HG03064 (cell line): ENCODE measurements around the gene AAK1.
"Not testable (repeated sequence)": the region's sequence is repeated elsewhere in the genome, so short reads cannot be mapped to it uniquely, and the experiment has no call there.

Source experiments
- ATAC-seq: cut with Tn5 transposase; IDR thresholded peaks from one replicate; pipeline ENCODE4 v1.9.1; 2021; ENCODE audit warnings: low read depth; ENCODE audit not compliant: unreplicated experiment

Gene AAK1

DNA sequence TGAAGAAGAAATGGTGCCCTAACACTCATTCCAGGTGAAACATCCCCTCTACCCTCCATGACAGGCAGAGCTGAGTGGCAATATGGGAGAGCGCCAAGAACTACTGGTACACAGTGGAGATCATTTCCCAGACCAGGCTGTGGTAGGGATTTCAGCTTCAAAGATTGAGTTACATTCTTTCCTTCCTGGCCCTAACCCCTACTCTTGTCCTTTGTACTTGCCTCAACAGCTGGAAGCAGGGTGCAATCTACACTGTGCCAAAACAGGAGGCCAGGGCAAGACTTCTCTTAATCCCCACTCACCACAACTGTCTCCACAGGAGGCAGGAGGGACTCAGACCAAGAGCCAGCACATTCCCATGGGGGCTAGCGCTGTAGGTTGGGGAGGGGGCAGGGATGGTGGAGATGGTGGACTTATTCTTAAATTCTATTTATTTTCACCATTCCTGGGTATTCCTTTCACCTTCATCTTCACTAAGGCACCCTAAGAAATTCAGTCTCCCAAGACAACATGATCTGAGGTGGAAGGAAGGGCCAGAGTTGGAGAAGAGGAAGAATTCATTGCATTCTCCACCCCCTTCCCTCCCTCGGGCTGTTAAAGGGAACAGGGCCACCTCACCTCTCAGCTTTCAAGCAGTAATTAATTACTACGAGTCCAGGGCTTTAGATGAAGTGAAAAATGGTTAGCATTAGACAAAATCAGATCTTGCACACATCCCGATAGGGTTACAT, 65.9 kb downstream of the AAK1 start:
- no peak for ATAC-seq

DNA sequence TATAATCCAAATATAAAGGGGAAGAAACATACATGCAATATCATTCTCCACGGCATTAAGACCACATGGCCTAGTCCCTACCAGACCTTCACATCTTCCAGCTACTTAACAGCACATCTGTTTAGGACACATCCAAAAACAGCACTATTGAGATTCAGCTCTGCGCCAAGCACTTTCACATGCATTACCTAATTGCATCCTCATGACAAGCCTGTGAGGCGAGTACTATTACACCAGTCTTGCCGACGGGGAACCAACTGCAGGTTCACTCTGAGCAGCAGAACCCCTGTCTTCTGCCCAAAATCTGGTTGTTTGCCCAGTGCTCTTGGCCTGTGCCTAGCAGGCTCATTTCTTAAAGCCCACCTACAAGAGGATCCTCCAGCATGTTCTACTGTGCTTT, 66.7 kb downstream of the AAK1 start:
- ATAC-seq = no peak

DNA sequence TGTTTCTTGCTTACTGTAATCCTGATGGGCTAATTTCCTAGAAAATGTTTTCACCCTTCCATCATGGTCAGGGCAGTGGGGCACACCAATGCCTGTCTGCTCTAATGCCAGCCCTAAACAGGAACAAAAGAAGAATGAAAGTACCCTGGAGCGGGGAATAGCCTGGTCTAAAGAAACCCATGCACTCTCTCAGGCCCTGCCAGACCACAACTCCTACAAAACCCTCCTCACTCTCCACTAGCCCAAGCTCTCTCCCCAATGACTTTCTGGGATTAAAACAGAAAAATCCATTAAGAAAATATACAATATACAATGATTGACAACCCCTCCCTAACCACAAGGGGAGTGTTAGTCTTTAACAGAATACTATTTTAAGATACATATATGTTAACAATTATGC, 67.6 kb downstream of the AAK1 start:
- ATAC-seq = no peak

DNA sequence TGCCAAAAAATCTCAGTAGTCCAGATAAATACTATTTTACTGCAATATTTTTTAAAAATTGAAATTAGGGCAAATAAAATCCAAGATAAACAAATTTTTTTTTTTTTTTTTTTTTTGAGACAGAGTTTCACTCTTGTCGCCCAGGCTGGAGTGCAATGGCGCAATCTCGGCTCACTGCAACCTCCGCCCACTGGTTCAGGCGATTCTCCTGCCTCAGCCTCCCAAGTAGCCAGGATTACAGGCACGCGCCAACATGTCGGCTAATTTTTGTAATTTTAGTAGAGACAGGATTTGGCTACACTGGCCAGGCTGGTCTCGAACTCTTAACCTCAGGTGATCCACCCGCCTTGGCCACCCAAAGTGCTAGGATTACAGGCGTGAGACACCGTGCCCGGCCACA, 68.2 kb downstream of the AAK1 start:
- not testable (repeated sequence) for ATAC-seq

DNA sequence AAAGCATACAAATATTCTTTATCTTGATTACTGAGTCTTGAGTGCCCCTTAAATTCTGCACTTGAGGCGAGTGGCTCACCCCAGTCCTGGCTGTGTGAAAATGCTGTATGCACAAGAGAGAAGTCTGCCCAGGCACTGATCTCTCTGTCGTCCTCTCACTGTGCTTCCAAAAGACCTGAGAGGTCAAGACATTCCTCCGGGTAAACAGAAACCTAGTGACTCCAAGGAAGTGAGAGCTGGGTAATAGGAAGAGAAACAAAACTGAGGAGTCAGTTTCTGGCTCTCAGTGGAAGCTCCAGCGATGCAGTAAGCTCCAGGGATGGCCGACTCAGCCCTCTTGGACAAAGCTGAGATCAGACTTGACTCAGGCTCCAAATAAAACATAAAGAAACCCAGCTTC, 70.9 kb downstream of the AAK1 start:
- no peak for ATAC-seq

DNA sequence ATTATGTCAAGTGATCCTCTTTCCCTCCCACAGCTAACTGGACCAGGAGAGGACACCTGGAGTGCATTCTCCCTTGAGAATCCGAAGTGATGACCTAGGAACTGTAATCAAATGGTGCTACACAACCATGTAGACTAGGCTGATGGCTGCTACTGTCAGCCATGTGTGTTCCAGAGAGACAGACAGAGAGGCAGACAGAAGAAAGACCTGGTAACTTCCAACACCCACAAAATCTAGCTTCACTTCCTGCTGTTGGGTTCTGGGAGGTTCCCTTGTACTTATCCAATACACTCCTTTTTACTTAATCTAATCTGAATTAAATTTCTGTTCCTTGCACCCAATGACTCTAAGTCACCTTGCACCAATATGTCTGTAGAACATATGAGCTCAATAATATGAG, 72.3 kb downstream of the AAK1 start:
- no peak for ATAC-seq

DNA sequence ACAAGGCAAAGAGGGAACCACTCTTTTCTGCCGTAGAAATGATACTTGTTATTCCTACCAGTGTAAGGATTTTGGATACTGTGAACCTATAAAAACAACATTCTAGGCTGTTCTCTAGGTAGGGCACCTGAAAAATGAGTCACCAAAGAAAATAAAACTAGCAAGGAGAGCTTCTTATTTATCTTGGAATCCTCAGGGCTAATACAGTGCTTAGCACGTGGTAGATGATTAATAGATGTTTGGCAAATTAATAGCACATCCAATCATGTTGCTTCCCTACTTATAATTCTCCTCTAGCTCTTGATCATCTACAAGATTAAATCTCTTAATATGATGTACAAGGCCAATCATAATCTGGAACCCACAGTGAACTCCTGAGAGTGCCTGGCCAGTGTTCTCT, 73.1 kb downstream of the AAK1 start:
- ATAC-seq = no peak

DNA sequence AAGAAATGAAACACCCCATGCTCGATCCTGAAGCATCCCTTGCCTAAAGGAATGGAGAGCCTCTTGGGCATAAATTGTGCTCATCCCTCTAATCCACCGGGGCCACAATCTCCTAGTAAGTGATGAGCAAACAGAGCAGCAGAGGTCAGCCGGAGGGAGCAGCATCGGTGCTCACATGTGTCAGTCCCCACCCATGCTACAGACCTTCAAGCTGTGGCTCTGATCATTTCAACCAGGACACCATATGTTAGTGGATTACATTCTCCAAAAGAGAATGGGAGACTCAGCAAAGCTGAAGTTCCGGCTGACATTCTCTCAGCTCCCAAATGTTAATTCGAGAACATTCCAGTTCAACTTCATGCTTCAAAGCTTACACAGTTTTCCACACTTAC, 75.6 kb downstream of the AAK1 start:
- ATAC-seq = no peak

DNA sequence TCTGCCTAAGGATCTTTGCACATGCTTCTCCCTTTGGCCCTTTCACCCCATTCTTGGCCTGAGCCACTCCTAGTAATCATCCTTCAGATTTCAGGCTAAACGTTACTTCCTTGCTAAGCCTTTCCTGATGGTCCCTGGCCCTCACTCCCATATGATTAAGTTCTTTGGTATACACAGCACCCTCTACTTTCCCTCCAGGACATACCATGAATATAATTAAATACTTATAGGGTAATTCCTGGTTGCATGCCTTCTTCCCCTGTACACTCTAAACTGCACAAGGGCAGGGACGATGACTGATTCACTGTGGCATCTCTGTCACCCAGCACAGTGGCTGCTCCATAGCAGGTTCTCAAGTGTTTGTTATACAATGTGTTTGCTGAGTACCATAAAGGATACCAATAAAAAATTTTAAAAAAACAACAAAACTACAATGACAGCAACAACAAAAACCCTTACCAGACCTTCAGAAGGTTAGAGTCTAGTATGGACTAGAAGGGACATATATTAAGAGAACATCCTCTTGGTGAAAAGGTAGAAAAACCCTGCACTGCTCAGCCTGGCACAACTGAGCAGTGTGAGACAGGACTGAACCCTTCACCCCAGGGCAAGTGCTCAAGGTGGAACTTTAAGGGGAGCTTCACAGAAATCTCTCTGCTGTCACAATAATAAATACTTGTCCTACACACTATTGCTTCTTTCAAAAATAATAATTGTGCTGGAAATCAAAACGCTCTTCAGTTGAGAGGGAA, 76.2 kb downstream of the AAK1 start:
- no peak for ATAC-seq

DNA sequence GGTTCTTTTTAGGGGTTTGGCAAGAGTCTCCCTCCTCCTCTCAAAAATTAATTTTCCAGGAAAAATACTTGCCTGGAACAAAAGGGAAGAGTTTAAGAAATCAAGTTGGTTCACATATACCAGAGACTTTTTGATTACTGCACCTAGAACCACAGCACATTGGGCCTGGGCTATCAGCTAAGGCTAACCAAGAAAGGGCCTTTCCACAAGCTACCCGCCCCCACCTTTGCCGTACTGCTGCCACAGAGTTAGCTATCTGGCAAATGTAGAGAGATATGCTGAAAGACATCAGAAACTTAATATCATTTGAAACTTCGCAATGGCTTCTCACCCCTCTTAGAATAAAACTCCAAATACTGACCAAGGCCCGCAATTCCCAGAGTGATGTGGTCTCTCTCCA, 76.9 kb downstream of the AAK1 start:
- ATAC-seq = no peak

DNA sequence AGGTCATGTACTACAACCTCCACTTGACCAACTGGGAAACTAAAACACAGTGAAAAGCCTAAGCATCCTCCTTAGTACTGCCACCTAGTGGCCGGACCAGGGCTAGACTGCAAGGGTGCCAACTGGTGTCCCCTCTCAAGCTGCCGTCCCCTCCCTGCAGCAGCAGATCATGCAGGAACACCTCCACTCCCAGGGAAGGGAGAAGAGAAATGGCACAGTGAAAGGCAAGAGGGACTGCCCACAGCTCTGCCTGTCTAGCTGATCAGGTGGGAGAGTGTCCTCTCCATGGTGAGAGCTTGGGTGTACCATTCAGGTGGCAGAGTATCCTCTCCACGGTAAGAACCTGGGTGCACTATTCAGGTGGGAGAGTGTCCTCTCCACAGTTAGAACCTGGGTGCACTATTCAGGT, 78.1 kb downstream of the AAK1 start:
- ATAC-seq = no peak

DNA sequence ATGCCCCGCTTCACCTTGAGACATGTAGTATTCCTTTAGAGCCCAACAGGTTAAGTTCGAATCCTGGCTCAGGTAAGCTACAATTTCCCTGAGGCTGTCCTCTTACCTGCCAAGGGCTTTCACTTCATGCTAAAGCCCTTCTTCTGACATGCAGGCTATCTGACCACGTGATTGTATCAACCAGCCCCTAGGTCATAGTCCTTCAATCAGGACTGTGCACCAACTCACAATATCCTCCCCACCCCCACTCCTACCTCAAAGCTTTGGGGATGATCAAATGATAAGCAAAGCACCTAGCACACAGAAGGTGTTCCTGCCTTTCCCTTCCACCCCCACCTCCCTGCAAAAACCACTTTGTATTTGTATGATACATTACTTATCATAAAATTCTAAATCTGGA, 78.9 kb downstream of the AAK1 start:
- no peak for ATAC-seq

DNA sequence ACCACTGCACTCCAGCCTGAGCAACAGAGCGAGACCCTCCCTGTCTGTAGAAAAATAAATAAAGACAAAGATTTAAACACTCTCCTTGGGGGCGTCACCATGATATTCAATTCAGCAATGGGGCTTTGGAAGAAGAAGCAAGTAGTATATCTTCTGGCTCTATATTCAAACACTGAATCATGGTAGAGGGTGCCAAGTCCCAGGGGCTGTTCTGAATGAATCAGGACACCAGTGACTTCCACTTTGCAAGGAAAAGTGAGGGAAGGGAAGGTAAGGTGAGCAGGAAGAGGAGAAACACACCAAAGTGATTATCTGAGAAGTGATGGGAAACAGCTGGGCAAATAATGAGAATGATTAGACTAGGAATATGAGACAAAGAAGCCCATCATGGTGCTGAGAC, 80.5 kb downstream of the AAK1 start:
- no peak for ATAC-seq

DNA sequence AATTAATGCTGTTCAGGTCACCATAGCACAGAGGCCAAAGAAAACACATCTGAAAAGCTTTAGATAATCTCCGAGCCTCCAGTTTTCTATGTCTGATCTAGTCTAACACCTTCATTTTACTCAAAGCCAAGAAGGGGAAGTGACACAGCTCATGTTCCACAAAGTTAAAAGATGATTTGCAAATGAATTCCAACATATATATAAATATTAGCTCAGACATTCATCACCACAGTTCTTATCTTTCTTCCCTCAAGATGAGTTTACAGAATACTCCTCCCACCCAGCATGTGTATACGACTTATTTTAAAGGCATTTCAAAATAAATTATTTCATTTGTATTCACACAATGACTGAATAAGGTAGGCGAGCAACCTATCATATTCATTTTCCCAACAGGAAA, 82.4 kb downstream of the AAK1 start:
- ATAC-seq = no peak

DNA sequence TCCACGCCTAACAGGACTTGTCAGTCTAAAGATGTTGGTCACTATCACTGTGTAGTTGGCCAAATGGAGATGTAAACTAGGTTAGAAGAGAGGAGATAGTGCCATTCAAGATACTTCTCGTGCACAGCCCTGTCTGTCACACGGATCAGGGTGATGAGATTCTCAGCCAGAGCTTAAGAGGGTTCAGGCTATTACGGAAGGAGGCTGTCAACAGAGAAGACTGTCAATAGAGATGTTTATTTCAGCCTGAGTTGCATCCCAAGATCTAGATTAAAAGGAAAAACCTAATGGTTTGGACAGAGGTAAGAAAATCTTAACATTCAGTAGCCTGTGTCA, 83.4 kb downstream of the AAK1 start:
- peak; percentile 8 for ATAC-seq

DNA sequence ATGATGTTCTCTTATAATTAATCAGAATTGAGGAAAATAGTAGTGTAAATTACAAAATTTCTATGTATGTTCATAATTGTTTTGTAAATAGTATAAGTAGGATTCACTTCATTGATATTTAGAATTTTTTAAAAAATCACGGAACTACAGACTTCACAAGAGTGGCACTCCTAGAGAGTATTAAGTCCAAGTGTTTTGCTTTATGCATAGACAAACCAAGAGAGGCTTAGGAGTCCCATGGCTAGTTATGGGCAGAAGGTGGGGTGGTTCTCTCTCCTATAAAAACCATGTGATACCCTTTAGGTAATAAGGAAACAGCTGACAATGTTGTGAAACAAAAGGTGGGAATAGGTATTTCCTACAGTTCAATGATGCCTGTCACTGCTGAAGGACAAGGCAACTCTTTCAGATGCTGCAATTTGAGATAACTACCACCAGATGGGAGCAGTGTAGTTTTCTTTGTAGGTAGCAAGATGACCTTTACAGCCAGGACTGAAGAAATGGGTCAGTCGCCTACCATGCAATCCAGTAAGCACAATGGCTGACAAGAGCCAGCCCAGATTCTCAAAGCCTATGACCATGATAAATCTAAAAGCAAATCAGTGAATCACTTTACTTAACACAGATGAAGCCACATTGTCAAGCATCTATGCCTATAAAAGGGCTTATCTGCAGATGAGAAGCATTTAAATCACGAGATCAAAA, 83.9 kb downstream of the AAK1 start:
- ATAC-seq = peak; percentile 77

DNA sequence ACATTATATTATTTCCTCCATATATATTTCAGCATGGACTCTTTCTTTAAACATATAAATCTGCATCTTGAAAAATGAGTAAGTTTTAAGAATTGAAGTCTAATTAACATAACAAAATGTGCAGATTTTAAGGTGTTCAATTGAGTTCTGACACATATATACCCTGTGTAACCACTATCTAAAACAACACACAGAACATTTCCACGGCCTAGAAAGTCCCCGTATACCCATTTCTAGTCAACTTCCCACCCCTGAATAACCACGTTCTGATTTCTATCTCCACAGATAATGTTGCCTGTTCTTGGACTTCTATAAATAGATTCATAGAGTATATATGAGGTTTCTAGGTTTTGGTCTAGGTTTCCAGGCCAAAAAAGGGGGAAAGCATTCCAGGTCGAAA, 87.5 kb downstream of the AAK1 start:
- ATAC-seq = no peak

DNA sequence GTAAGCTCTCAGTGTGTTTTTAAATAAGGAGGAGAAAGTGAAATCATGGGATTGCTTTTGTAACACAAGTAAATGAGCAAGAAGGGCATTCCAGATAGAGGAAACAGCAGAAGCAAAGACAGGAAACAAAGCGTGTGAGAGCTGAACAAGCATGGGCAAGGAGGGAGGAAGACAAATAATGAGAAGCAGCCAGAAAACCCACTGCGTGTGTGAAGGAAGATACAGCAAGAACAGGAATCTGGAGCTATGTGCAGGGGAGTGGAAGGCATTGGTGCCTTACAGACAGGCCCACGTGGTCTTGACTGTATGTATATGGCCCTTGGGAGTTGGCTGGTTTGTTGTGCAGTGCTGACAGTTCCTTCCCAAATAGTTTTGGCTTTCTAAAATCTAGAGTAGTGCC, 88.6 kb downstream of the AAK1 start:
- no peak for ATAC-seq

DNA sequence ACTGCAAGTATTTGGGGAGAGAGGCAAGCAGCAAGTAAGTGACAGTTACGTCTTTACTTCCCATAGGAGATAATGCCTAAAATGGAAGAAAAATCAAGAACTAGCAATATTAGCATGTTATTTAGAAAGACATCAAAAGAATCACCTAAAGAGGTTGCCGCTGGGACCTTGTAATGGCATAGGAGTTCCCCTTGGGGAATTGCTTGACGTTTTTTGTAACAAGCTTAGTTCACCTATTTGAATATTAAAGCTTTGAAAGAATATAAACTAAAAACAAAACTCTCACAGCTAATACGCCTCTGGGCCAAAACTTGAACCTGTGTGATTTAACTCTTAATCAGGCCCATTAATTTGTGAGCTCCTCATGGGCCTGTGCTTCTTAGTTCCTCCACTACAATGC, 89.0 kb downstream of the AAK1 start:
- ATAC-seq = no peak

DNA sequence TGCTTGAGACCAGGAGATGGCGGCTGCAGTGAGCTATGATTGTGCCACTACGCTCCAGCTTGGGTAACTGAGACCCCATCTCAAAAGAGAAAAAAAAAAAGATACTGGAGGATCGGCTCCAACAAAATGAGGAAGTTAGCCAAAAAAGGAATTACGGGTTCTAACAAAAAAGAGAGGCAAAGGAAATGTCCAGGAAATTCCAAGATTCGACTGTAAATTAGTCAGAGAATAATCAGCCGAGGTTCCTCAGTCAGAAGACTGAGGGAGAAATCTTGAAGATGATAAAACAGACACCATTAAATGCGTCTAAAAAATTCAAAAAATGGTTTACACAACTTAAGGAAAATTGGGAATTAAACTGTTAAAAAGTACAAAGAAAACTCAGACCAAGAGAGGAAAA, 89.5 kb downstream of the AAK1 start:
- no peak for ATAC-seq

DNA sequence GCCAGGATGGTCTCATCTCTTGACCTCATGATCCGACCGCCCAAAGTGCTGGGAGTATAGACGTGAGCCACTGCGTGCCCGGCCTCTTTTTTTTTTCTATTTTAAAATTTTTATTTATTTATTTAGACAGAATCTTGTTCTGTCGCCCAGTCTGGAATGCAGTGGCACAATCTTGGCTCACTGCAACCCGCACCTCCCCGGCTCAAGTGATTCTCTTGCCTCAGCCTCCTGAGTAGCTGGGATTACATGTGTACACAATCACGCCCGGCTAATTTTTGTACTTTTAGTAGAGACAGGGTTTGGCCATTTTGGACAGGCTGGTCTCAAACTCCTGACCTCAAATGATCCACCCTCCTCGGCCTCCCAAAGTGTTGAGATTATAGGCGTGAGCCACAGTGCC, 93.0 kb downstream of the AAK1 start:
- not testable (repeated sequence) for ATAC-seq

DNA sequence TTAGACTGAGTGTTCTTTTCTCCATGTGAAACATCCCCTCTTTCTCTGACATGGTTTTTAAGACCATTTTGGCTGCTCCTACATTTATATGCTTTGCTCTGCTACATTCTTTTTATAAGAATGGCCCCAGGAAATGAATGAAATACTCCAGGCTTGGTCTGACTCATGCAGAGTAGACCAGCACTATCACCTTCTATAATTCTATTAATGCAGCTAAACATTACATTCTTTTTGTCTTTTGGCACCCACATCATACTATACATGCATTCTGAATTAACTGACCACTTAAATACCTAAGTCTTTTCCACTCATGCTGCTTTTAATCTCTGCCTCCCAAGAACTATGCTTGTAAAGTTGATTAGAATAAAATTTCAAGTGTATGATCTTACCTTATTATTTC, 94.1 kb downstream of the AAK1 start:
- no peak for ATAC-seq
